ENCODE results near the gene APOBEC3A. TPM values are rescaled to one million over a fixed set of nuclear protein-coding genes. Genes with fewer than 3 reads are reported as not detected.
A peak's percentile ranks its signal among the peaks of the same experiment; 100 is the strongest.
"Not testable (repeated sequence)": the region's sequence is repeated elsewhere in the genome, so short reads cannot be mapped to it uniquely, and the experiment has no call there.

APOBEC3A gene
- total RNA-seq, 1 experiment from 2014 or later = not detected

- no TSS peak for BruUV-seq (replicated peaks)
- peaks cover 9% of the 10 kb centered on the region; the same call in 1 of the 2 replicates for H3K9me3 ChIP-seq
- Mint-ChIP-seq H3K9me3 (ENCODE audit: unreplicated experiment) (no peaks in the 10 kb centered on the region), H3K4me1 (ENCODE audit: low read depth, unreplicated experiment) (no peaks in the 10 kb centered on the region), H3K27me3 (ENCODE audit: insufficient read depth, unreplicated experiment) (no peaks in the 10 kb centered on the region), H3K4me3 (ENCODE audit: unreplicated experiment) (no peak overlapping the region), H3K36me3 (ENCODE audit: insufficient read depth, unreplicated experiment) (peaks cover 9% of the 10 kb centered on the region), H3K27ac (ENCODE audit: unreplicated experiment) (no peak overlapping the region)
- DNase-seq = no peak
- intact Hi-C loops (cut with micrococcal nuclease; ENCODE audit: unreplicated experiment) = no loop called here
- no peaks in the 10 kb centered on the region for H3K27me3 ChIP-seq (replicated peaks; ENCODE audit: control insufficient read depth, insufficient read depth, low read length)
- TF ChIP-seq CTCF (IDR thresholded peaks at IDR 0.05; ENCODE audit: insufficient read depth in 1 of 2, low read depth in 1 of 2, low read length in 1 of 2, severe bottlenecking in 1 of 2, unreplicated experiment in 1 of 2) = no peak
- H3K4me1 ChIP-seq = no peaks in the 10 kb centered on the region
- no peaks in the 10 kb centered on the region for H3K36me3 ChIP-seq (ENCODE audit: control insufficient read depth, insufficient read depth, low read length)
- no peak overlapping the region for H3K4me3 ChIP-seq (ENCODE audit: low read depth, low read length)
- ChIA-PET CTCF (no interaction called here), POLR2A (no interaction called here)
Observed at GRCh38 chr22:38974170-38974825, 16.9 kb downstream of the APOBEC3A start.

GRCh38 chr22:38974826-38975175 lies 17.4 kb downstream of the APOBEC3A start:
- BruUV-seq (replicated peaks) = no TSS peak
- H3K9me3 Mint-ChIP-seq (ENCODE audit: unreplicated experiment) = no peaks in the 10 kb centered on the region
- ChIA-PET CTCF (no interaction called here), POLR2A (no interaction called here)
- H3K27me3 ChIP-seq (replicated peaks; ENCODE audit: control insufficient read depth, insufficient read depth, low read length) = no peaks in the 10 kb centered on the region
- no peak for DNase-seq
- no peak for TF ChIP-seq CTCF (IDR thresholded peaks at IDR 0.05; ENCODE audit: insufficient read depth in 1 of 2, low read depth in 1 of 2, low read length in 1 of 2, severe bottlenecking in 1 of 2, unreplicated experiment in 1 of 2)
- no peaks in the 10 kb centered on the region for H3K4me1 Mint-ChIP-seq (ENCODE audit: low read depth, unreplicated experiment)
- H3K4me1 ChIP-seq = no peaks in the 10 kb centered on the region
- peaks cover 9% of the 10 kb centered on the region; the same call in 1 of the 2 replicates for H3K9me3 ChIP-seq
- H3K27me3 Mint-ChIP-seq (ENCODE audit: insufficient read depth, unreplicated experiment) = no peaks in the 10 kb centered on the region
- no peak overlapping the region for H3K4me3 ChIP-seq (ENCODE audit: low read depth, low read length)
- intact Hi-C loops (cut with micrococcal nuclease; ENCODE audit: unreplicated experiment) = no loop called here
- no peak overlapping the region for H3K27ac Mint-ChIP-seq (ENCODE audit: unreplicated experiment)
- H3K36me3 ChIP-seq (ENCODE audit: control insufficient read depth, insufficient read depth, low read length) = no peaks in the 10 kb centered on the region
- peaks cover 9% of the 10 kb centered on the region for H3K36me3 Mint-ChIP-seq (ENCODE audit: insufficient read depth, unreplicated experiment)
- no peak overlapping the region for H3K4me3 Mint-ChIP-seq (ENCODE audit: unreplicated experiment)

GRCh38 chr22:38977289-38977688 lies 19.9 kb downstream of the APOBEC3A start:
- H3K9me3 Mint-ChIP-seq (ENCODE audit: unreplicated experiment); H3K9me3 ChIP-seq; intact Hi-C loops (cut with micrococcal nuclease; ENCODE audit: unreplicated experiment); BruUV-seq (replicated peaks); CTCF ChIA-PET; H3K27ac Mint-ChIP-seq (ENCODE audit: unreplicated experiment); DNase-seq; H3K36me3 ChIP-seq (ENCODE audit: control insufficient read depth, insufficient read depth, low read length); H3K27me3 ChIP-seq (replicated peaks; ENCODE audit: control insufficient read depth, insufficient read depth, low read length); POLR2A ChIA-PET; H3K4me3 Mint-ChIP-seq (ENCODE audit: unreplicated experiment); H3K4me1 ChIP-seq; H3K4me3 ChIP-seq (ENCODE audit: low read depth, low read length); H3K4me1 Mint-ChIP-seq (ENCODE audit: low read depth, unreplicated experiment); H3K27me3 Mint-ChIP-seq (ENCODE audit: insufficient read depth, unreplicated experiment): not testable (repeated sequence)
- peaks cover 12% of the 10 kb centered on the region for H3K36me3 Mint-ChIP-seq (ENCODE audit: insufficient read depth, unreplicated experiment)

- DNase-seq; H3K9me3 Mint-ChIP-seq (ENCODE audit: unreplicated experiment); H3K36me3 ChIP-seq (ENCODE audit: control insufficient read depth, insufficient read depth, low read length); H3K27ac Mint-ChIP-seq (ENCODE audit: unreplicated experiment); BruUV-seq (replicated peaks); H3K27me3 Mint-ChIP-seq (ENCODE audit: insufficient read depth, unreplicated experiment); H3K4me3 ChIP-seq (ENCODE audit: low read depth, low read length); H3K27me3 ChIP-seq (replicated peaks; ENCODE audit: control insufficient read depth, insufficient read depth, low read length): not testable (repeated sequence)
- Mint-ChIP-seq H3K36me3 (ENCODE audit: insufficient read depth, unreplicated experiment) (peaks cover 36% of the 10 kb centered on the region), H3K4me3 (ENCODE audit: unreplicated experiment) (peak overlapping the region; percentile 80), H3K4me1 (ENCODE audit: low read depth, unreplicated experiment) (peaks cover 19% of the 10 kb centered on the region)
- peaks cover 19% of the 10 kb centered on the region for H3K4me1 ChIP-seq
- ChIA-PET POLR2A (interaction anchor here (2.3 kb wide), 1 partner anchor 56 kb away, joined by 14 read pairs; no protein-coding TSS in a partner anchor), CTCF (interaction anchor here (1.9 to 3.7 kb wide), 2 partner anchors 23 to 110 kb away, joined by 8 to 21 read pairs; no protein-coding TSS in a partner anchor)
- intact Hi-C loops (cut with micrococcal nuclease; ENCODE audit: unreplicated experiment) = loop anchor here (5.0 kb wide), 1 partner anchor 108 kb away; the partner anchor contains the start of gene CBX6
- peaks cover 17% of the 10 kb centered on the region for H3K9me3 ChIP-seq
Observed at GRCh38 chr22:38980587-38980986, 23.2 kb downstream of the APOBEC3A start.

Measured in Caco-2 (cell line).